Ovary (tissue), 9 donors: ENCODE results near the gene FLYWCH1. TPM values are rescaled to one million over a fixed set of nuclear protein-coding genes. Genes with fewer than 3 reads are reported as not detected.

Source experiments
- DNase-seq, 5 donors: peaks; one replicate each; pipeline ENCODE4 v3.0.0-alpha.2; 2019 to 2020
- H3K27ac ChIP-seq, 2 donors: fragments of 200-600 bp; one replicate each; pipeline versions ENCODE4 v1.5.1 to v1.8.0; 2019 to 2022
- H3K27me3 ChIP-seq: fragments of 200-600 bp; one replicate; pipeline ENCODE4 v1.8.0; 2022
- H3K36me3 ChIP-seq: fragments of 200-600 bp; sonication (generic); one replicate; pipeline ENCODE4 v1.5.1; 2019
- H3K4me1 ChIP-seq: one replicate; pipeline ENCODE4 v1.8.1; 2013; ENCODE audit warnings: mild to moderate bottlenecking, moderate library complexity; ENCODE audit not compliant: insufficient read depth
- H3K4me3 ChIP-seq: fragments of 200-600 bp; sonication (generic); one replicate; pipeline ENCODE4 v1.5.1; 2017
- H3K9me3 ChIP-seq, 2 donors: fragments of 200-600 bp in 1 of 2; sonication (generic) in 1 of 2; one replicate each; pipeline versions ENCODE4 v1.5.1 to v1.8.1; 2013 to 2019; ENCODE audit warnings: mild to moderate bottlenecking in 1 of 2, moderate library complexity in 1 of 2
- CTCF ChIP-seq, 3 donors: fragments of 450-650 bp in 2 of 3; fragments of 200-600 bp in 1 of 3; IDR thresholded peaks; one replicate each; pipeline versions ENCODE4 v1.5.1 to v1.8.0; 2016 to 2022; ENCODE audit warnings: antibody characterized with exemption in 3 of 3, mild to moderate bottlenecking in 1 of 3
- EP300 ChIP-seq: sonication (generic); formaldehyde crosslinking; IDR thresholded peaks from one replicate; pipeline ENCODE4 v1.6.1; 2017; ENCODE audit warnings: antibody characterized with exemption
- POLR2A ChIP-seq: fragments of 450-650 bp; IDR thresholded peaks from one replicate; pipeline ENCODE4 v1.6.1; 2017; ENCODE audit warnings: antibody characterized with exemption, mild to moderate bottlenecking, moderate library complexity
- WGBS, 3 donors: extraction: QIAGEN DNeasy Blood & Tissue Kit in 1 of 3; methylation state at CpG; one replicate each; pipeline versions ENCODE4 v1.1.5 to v1.1.7; 2013 to 2017; 5-methylcytosine and 5-hydroxymethylcytosine counted together
- intact Hi-C, 4 donors: fragments of 100-400 bp; cut with DNase I; formaldehyde crosslinking; loops; one replicate each; pipeline versions ENCODE4 v1.11.0 to v1.15.1; 2022 to 2023
- polyA plus RNA-seq, 2 donors: library from polyadenylated mRNA; stranded (reverse); fragments of 200-250 nt in 1 of 2; fragments of 350-450 nt in 1 of 2; fragmentation: Illumina TruSeq in 1 of 2; extraction: RNeasy Lipid Tissue Mini Kit (QIAGEN cat#74804) in 1 of 2; gene quantifications; one replicate each; pipeline ENCODE4 v1.2.3, GENCODE V29; 2013 to 2014
- total RNA-seq, 7 donors: library from RNA; depleted of rRNA in 2 of 7; stranded (reverse); fragments of >200 nt in 2 of 7; fragmentation: NEBNext Ultra II Directional in 3 of 7; extraction: Animal tissue kit (Norgen Biotek cat#: 25700) in 3 of 7; gene quantifications; one replicate each; pipeline versions ENCODE4 v1.1.0 to v1.2.4, GENCODE V29; 2016 to 2023
- donor health status: DM: no; HTN: no; CAD: no; lungs with moderate emphysema.
- donor health status: DM: no; HTN: no; CAD: no.
- donor health status: Bipolar disorder and iron deficiency.
- donor health status: DM: yes; HTN: yes; CAD: no.
- donor health status: DM: no; HTN: no; CAD: no.
- donor health status: DM: yes; HTN: yes; CAD: no.

The FLYWCH1 gene
- total and polyA plus RNA-seq, 9 donors, result 2.2 to 66.9 (median 39.0) TPM

GRCh38 chr16:2896480-2897010 lies 15.2 kb upstream of the FLYWCH1 start:
- TF ChIP-seq EP300 (no peak), CTCF (IDR thresholded peaks at IDR 0.05) (no peak), POLR2A (no peak)
- no peak overlapping the region for H3K4me3 ChIP-seq
- no peaks in the 10 kb centered on the region for H3K36me3 ChIP-seq
- H3K27me3 ChIP-seq, result no peaks in the 10 kb centered on the region
- no peak overlapping the region for H3K27ac ChIP-seq
- H3K9me3 ChIP-seq, result no peaks in the 10 kb centered on the region
- intact Hi-C loops, result no loop called here
- 91% methylated on average over 17 to 19 of the region's 19 CpGs for WGBS, 3 donors
- DNase-seq, result peak in 1 of 5 donors; percentile 24
- no peaks in the 10 kb centered on the region for H3K4me1 ChIP-seq

DNA sequence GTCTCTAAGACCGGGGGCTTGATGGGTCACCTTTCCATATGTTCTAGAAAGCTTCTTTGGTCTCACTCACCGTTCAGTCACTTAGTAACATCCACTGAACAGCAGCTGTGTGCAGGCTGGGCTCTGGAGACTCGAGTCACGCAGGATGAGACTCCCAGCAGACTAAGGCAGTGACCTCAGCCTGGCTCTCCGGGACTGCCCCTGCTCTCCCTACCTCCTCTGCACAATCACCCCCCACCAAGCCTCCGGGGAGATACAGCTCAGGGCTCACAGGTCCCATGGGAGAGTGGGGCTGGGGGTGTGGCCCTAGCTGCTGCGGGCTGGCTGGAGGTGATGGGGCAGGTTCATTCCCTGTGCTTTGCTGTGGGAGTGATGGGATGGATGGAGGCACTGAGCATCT lies 14.6 kb upstream of the FLYWCH1 start:
- TF ChIP-seq CTCF (IDR thresholded peaks at IDR 0.05), result no peak
- TF ChIP-seq POLR2A, result no peak
- no peak for TF ChIP-seq EP300
- Histone ChIP-seq H3K4me3 (no peak overlapping the region), H3K27ac (no peak overlapping the region), H3K27me3 (no peaks in the 10 kb centered on the region), H3K9me3 (no peaks in the 10 kb centered on the region), H3K36me3 (no peaks in the 10 kb centered on the region), H3K4me1 (no peaks in the 10 kb centered on the region)
- intact Hi-C loops, result no loop called here
- peak in 1 of 5 donors; percentile 13 for DNase-seq
- 51 to 61% (median 52%) methylated on average over 7 of the region's 7 CpGs for WGBS, 3 donors

DNA sequence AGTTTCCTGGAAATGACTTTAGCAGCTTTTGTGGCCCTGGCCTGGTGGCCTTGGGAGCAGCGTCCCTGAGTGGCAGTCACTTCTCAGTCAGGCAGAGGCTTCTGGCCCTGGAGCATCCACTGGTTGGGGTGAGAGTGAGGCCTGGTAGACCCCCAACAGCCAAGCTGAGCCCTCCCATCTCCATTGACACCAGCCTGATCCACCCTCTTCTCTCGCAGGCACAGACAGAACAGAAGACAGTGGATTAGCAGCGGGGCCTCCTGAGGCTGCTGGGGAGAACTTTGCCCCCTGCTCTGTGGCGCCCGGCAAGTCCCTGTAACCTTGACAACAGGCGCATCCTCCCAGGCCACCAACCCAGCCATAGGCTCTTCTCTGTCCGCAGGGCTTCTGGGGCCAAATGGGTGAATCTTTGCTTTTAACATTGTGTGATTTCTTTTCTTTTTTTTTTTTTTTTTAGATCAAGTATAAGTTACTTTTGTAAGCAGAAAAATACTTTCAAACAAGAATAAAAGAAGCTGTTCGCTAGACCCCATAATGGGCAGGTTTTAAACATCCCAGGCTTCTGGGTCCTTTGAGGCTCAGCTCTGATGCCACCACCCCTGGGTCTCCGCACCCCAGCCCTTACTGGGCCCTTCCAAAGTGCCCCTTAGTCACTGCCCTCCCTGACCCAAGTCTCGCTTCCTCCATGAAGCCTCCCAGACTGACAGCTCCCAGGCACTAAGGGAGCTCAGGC lies 12.7 kb upstream of the FLYWCH1 start:
- H3K9me3 ChIP-seq, result no peaks in the 10 kb centered on the region
- H3K36me3 ChIP-seq, result no peaks in the 10 kb centered on the region
- 81 to 88% (median 87%) methylated on average over 10 of the region's 10 CpGs for WGBS, 3 donors

GRCh38 chr16:2899564-2900072 lies 12.1 kb upstream of the FLYWCH1 start:
- no peaks in the 10 kb centered on the region for H3K27me3 ChIP-seq
- no peaks in the 10 kb centered on the region for H3K4me1 ChIP-seq
- H3K4me3 ChIP-seq, result no peak overlapping the region
- intact Hi-C loops, result no loop called here
- DNase-seq, result no peak
- WGBS, 3 donors, result 86 to 90% (median 87%) methylated on average over 13 of the region's 13 CpGs
- no peak overlapping the region for H3K27ac ChIP-seq
- H3K36me3 ChIP-seq, result no peaks in the 10 kb centered on the region
- H3K9me3 ChIP-seq, result no peaks in the 10 kb centered on the region
- TF ChIP-seq EP300, result no peak
- TF ChIP-seq CTCF (IDR thresholded peaks at IDR 0.05), result no peak
- TF ChIP-seq POLR2A, result no peak

More for the DNA sequence above, 12.7 kb upstream of the FLYWCH1 start:
- Histone ChIP-seq H3K4me1 (no peaks in the 10 kb centered on the region), H3K27ac (no peak overlapping the region), H3K27me3 (no peaks in the 10 kb centered on the region), H3K4me3 (no peak overlapping the region)
- intact Hi-C loops, result no loop called here
- TF ChIP-seq POLR2A (no peak), CTCF (IDR thresholded peaks at IDR 0.05) (no peak), EP300 (no peak)
- no peak for DNase-seq
